Measurements from ENCODE around the gene API5.
"Not testable (repeated sequence)": the region's sequence is repeated elsewhere in the genome, so short reads cannot be mapped to it uniquely, and the experiment has no call there.

API5 gene

DNA sequence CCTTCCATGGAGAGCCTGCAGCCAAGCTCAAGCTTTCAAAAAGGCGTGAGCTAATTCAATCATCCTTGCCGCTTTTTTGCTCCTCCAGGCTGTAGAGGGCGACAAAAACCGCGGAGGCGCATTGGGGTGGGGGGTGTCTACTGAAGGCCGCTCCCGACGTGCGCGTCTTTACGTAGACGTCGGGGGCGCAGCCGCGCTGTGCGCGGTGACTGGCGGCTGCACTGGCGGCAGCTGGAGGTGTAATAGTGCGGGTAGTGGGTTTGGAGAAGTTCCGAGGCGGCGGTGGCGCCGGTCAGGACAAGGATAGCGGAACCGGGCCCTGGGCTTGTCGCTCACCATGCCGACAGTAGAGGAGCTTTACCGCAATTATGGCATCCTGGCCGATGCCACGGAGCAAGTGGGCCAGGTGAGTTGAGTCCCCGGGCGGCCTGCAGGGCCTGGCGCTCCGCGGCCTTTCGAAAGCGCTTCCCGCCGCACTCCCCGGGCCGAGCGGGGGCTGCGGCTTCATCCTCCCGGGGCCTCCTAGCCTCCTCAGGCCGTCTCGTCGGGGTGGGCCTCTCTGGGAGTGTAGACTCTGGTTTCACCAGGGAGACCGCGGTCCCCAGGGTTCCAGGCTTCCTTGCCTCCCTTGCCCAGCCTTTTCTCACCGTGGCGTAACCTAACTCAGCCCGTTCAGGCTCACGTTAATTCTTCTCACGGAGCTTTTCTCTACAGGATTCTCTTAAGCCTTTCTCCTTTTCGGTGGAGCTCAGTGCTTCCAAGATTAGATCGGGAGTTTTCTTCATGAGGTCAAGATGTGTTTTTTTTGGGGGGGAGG is at the start of gene API5:
Gene API5, plus strand, starts transcription at position 206 of the 817 bp plus-strand sequence. Its CDS starts 132 bp downstream, at position 338.
- peak; percentile 85 for DNase-seq (ENCODE audit: low spot score)

DNA sequence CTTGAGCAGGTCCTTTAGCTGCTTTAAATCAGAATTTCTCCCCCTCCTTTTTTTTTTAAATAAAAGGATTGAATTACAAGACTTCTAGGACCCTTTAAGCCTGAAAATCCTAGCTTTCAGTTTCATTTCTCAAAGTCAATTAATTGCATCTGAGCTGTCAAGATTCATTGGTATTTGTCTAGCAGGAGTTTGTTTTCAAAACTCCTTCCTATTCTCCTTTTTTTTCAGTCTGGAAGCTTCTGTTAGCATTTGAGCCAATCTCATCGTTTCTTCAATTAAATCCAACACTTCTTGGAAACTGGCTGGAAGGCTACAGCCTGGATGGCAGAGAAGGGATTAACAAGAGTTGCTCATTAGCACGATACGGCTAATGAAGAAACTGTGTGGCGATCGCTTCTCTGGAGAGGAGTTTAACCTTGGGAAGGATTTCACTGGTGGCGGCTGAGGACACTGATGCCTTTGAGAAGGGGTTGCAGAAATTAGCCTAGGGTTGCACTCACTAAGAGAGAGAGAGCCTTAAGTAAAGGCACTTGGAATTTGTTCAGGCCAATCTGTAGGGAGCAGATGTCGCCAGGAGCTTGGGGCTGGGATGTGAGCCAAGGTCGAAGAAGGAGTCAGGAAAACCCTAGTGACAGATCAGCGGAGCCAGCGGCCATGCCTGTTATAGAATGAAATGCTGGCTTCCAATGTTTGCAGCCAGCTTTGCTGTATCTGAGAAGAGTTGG is 43.8 kb upstream of the API5 start:
- no peak for DNase-seq (ENCODE audit: low spot score)

DNA sequence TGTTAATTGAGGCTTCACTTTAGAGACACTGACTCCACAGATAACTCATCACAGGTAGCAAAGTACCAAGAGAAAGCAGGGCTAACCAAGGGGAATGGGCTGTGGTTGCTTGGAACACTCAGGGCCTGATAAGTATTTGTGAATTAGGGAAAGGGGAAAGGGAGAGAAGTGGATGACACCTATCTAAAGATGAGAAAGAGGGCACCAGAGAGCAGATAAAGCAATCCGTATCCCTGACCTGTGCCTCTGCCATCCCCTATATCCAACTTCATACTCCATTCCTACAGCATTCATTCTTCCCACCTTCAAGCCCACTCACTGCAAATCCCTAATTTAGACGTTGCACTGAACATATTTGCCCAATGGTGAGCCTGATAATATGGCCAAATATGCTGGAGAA is 43.0 kb upstream of the API5 start:
- no peak for DNase-seq (ENCODE audit: low spot score)

DNA sequence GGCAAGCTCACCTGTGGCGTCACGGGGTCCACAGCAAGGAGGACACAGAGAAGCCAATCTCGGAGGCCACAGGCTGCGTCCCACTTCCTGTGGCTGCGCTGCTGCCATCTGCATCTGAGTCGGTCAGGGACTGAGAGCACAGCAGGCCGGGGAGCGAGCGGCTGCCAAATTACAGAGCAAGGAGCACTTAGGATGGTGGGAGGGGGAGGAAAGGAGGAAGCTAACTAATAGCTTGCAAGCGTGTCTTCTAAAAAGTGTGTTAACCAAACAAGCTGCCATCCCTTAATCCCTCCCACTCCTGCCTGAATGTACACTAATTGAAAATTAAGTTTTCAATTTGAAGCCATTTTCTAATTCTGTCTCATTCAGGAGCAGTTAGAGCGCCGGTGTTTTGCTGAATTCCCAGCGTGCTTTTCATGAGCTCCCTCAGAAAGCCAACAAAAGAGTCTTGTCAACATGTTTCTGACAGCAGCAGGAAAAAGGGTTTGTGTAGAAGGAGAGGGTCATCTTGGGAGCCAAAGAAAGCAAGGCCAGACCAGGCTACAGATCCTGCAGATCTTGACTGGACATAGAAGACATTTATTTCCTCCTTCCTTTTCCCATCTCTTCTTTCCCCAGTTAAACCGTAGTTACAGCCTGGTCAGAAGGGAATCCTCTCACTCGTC is 42.4 kb upstream of the API5 start:
- no peak for DNase-seq (ENCODE audit: low spot score)

DNA sequence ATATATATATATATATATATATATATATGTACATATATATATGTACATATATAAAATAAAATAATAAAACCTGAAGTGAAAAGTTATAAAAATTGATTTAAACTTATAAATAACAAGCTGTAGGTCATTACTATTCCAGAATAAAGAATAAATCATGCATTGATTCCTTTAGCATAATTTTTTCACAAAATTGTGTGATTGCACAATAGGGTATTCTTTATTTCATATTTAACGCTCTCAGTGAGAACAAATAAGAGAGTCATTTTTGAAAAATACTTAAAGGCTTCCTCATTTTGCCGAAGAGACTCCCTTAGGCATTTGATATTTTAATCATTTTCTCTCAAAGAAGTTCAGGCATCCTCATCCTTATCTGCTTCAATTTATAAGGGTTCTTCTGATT is 41.3 kb upstream of the API5 start:
- no peak for DNase-seq (ENCODE audit: low spot score)

DNA sequence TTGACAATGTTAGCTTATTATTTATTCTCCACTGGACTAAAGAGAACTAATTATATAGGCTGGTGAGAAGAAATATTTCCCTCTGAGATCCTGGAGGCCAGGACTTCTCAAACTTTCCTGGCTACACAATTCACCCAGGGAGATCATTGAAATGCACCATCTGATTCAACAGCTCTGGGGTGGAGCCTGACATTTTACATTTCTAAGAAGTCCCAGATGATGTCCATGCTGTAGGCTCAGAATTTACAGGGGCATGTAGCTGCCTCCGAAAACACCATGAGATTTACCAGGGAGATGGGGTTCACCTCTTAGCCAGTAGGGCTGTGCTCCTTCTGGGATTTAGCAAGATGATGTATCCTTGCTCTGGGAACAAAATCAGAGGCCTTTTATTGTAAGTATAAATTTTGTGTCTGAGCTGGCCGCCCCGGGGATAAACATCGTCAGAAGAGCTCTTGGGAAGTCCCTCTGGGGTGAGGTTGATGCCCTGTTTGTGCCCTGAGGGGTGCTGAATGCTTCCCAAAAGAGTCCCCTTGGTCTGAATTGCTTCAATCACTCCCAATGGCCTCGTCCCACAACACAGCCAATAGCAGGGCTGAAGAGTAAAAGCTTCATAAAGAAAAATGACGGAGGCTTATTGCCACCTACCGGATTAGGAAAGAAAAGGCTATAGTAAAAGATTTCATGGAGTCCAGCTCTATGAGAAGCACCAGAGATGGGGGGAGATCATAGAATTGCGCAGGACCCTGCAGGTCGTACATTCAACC is 33.4 kb upstream of the API5 start:
- no peak for DNase-seq (ENCODE audit: low spot score)

DNA sequence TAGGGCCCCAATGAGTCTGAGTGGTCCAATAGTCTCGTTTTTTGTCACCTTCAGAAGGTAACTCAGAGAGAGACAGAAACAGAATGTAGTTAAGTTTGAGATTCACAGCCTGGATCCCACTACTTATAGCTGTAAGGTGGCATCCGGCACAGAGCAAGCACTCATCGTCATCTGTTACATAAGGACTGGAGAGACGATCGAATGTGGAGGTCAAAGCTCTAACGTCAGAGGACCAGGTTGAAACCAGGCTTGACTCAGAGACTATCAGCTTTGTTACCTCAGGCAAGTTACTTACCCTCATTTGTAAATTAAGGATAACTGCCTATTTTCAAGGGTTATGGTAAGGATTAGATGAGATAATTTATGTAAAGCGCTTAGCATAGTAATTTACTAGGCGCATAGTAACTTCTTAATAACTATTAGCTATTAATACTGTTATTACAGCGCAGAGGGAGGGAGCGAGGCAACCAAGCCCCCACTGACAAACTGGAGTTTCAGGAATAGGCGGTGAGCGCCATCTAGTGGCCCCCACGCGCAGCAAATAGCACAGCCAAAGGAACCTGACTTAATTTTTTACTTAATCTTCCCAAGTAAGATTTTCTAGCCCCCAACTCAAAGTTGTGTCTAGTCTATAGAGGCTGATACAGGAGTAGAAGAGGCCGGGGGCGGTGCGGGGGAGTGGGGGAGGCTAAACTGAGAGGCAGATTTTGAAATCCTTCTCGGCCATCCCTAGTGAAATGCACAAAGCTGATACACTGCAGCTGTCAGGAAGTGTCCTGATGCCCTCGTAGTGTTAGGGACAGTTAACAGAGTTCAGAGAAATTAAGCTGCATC is 29.0 kb upstream of the API5 start:
- DNase-seq (ENCODE audit: low spot score): peak; percentile 42

DNA sequence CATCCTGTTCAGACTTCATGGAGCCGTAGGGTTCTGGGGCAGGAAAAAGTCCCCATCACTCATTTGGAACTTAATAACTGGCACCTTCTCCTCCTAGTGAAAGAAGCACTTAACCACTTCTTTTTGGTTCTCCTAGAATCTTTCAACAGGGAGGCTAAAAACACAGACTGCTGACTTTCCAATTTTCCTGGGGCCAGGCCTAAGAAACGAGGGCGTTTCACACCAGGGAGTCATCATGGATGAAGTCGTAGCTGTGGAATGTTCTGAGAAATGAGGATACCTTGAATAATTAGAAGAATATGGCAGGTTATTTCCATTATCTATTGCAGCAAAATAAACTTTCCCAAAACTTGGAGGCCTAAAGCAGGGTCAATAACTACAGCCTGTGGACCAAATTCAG is 26.0 kb upstream of the API5 start:
- no peak for DNase-seq (ENCODE audit: low spot score)

DNA sequence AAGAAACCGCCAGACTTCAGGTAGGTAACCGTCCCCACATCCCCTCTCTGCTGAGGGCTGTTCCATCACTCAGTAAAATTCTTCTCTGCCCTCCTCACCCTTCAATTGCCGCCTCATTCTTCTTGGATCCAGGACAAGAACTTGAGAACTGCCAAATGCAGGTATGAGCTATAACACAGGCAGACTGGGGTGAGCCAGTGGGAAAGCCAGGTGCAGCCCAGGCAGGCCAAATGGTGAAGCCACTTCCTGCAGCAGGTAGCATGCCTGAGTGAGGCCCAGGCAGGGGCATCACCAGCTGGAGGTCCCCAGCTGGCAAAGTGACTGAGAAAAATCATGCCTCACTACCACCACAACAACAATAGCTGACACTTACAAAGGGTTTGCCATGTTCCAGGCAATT is 22.4 kb upstream of the API5 start:
- DNase-seq (ENCODE audit: low spot score): no peak

DNA sequence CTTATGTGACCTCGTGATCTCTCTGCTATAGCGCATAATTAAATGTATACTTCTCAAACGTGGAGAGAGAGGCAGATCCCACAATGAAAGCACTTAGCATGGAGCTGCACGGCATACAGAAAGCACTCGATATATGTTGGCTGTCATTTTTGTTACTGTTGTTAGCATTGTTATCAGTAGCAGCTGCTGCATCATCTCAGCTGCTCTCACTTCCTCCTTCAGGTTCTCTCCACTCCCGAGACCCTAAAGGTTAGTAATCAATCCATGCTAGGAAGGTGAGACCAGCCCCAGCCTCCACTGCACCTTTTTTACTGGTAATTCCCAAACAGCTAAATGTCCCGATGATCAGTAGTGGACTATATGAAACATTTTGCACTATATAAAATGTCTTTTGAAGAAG is 13.4 kb upstream of the API5 start:
- no peak for DNase-seq (ENCODE audit: low spot score)

DNA sequence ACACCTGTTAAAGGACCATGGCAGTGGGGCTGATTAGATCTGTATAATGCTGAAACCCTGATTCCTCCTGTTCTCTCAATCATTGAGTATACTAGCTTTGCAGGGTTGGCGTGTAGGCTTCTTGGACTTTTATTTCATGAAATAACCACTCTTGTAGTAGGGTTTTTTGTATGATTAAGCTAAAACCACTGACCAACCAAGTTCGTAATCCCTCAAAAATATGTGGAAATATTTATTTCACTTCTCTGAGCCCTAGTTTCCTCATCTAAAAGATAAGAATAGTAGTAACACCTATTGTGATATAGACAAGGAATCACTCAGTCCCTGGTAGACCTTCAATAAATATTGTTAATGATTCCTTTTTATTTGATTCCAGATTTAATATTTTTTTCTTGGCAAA is 4.2 kb downstream of the API5 start:
- DNase-seq (ENCODE audit: low spot score): no peak

DNA sequence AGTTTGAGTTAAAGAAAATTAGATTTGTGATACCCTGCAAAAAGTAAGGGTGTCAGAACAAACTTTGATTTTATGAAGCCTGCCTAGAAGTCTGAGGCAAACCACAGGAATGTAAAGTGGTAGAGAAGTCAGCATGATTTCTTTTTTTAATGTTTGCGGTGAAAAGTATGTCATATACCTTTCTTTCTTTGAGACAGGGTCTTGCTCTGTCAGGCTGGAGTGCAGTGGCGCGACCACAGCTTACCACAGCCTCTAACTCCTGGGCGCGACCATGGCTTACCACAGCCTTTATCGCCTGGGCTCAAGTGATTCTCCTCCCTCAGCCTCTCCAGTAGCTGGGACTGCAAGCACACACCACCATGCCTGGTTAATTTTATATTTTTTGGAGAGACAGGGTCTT is 4.7 kb downstream of the API5 start:
- DNase-seq (ENCODE audit: low spot score): no peak

DNA sequence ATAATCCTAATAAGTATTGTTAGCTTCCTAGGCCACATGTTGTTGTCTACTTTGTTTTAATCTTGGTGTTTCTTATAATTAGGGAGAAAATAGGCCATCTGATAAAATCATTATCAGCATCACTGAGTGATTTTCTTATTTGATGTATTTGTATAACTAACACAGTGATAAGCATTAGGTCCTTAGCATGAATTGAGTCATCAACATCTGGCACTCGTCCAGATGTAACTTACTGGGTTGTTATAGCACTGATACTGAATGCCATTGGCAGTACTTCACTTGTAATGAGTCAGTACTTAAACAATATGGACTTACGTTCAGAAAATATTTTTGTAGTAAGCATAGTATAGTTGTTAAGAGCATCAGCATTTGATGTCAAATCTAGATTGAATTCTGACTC is 16.2 kb downstream of the API5 start:
- DNase-seq (ENCODE audit: low spot score): peak; percentile 87

DNA sequence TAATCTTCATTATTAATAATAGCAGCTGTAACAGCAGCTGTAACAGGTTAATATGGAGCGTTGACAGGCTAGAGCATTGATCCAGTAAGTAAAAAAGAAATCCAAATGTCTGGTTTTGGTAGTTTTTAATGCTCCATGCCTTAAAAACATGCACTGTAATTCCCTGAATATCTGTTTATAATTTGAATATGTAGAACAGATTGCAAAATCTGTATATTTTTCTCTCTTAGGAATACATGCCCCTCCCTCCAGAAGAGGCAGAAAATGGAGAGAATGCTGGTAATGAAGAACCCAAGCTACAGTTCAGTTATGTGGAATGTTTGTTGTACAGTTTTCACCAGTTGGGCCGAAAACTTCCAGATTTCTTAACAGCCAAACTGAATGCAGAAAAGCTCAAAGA is 16.7 kb downstream of the API5 start:
- DNase-seq (ENCODE audit: low spot score): no peak

DNA sequence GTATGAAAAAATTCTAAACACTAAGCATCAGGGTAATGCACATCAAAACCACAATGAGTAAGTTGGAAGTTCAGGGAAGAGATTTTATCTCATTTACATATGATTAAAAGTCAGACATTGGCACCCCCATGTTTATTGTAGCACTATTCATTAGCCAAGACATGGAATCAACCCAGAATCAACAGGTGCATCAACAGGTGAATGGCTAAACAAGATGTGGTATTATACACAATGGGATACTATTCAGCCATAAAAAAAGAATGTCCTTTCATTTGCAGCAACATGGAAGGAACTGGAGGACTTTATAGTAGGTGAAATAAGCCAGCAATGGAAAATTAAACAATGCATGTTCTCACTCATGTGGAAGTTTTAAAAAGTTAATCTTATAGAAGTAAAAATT is 29.4 kb downstream of the API5 start:
- no peak for DNase-seq (ENCODE audit: low spot score)

DNA sequence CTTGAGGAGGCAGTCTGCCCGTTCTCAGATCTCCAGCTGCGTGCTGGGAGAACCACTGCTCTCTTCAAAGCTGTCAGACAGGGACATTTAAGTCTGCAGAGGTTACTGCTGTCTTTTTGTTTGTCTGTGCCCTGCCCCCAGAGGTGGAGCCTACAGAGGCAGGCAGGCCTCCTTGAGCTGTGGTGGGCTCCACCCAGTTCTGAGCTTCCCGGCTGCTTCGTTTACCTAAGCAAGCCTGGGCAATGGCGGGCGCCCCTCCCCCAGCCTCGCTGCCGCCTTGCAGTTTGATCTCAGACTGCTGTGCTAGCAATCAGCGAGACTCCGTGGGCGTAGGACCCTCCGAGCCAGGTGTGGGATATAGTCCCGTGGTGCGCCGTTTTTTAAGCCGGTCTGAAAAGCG is 39.6 kb downstream of the API5 start:
- not testable (repeated sequence) for DNase-seq (ENCODE audit: low spot score)

DNA sequence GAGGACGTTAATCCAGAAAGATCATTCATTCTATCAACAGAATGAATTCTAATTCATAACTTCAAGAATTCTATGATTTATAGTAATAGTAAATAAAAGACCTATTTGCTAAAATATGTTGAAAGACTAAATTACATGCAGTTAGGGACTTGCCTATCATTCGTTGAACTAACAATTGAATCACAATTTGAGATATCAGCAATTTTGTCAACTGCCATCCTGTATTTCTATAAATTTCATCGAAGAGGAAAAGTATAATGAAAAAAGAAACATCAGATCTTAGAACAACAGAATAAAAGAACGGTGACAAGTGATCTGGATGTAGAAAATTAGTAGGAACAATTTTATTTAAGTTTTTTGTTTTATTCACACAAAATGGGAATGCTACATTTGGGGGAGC is 42.5 kb downstream of the API5 start:
- no peak for DNase-seq (ENCODE audit: low spot score)

DNA sequence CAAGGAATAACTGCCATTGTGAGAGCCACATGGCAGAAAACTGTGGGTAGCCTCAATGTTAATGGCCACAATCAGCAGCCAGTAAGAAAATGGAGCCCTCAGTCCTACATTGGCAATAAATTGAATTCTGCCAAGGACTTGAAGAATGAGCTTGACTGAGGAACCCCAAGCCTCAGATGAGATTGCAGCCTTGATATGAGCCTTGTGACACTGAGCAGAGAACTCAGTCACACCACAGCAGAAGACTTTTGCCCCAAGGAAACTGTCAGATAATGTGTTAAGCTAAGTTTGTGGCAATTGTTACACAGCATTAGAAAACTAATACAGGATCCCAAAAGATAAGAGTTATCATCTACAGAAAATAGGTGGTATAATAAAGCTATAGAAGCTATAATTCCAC is 44.5 kb downstream of the API5 start:
- DNase-seq (ENCODE audit: low spot score): no peak

DNA sequence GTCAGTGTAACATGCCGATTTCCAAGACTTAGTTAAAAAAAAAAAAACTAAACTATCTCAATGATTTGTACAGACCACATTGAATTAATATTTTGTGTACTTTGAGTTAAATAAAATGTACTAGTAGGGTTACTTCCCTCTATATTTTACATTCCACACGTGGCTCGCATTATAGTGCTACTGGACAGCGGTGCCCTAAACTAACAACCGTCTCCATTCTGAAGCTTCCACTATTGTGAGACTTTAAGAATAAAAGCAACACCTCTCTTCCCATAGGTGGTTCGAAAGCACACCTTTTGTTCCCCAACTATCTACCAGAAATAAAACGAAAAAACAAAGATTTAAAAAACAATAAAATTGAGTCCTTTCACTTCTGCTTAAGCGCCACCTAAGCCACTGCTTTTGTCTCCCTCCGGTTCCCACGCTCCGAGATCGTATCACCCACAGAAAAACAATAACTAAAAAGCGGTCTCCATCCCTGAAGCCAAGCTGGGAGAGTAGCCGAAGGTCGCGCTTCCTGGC is 46.5 kb downstream of the API5 start:
- no peak for DNase-seq (ENCODE audit: low spot score)

DNA sequence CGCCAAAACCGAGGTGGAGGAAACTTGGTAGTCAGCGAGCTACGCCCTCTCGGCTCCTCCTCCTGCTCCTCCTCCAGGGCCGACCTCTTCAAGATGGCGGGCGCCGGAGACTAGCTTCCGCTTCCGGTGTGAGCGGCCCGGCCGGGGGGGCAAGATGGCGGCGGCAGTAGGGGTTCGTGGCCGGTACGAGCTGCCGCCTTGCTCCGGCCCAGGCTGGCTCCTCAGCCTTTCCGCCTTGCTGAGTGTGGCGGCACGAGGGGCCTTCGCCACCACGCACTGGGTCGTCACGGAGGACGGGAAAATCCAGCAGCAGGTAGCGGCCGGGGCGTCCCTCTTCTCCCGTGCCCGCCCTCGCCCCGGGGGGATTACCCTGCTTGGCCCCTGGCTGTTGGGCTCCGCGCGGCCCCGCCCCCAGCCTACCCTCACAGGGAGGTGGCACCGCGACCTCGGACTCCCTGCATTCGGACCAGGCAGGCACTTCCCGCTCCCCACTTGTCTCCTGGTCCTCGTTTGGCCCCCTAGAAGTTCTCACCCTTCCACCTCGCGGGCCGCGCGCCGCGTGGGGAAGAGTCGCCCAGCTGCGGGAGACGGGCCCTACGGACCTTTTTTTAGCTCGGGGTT is 47.1 kb downstream of the API5 start, which contains the start of gene TTC17:
Gene TTC17, plus strand, starts transcription at position 120 of the 621 bp plus-strand sequence. Its CDS starts 35 bp downstream, at position 155.
- DNase-seq (ENCODE audit: low spot score): peak; percentile 94

DNA sequence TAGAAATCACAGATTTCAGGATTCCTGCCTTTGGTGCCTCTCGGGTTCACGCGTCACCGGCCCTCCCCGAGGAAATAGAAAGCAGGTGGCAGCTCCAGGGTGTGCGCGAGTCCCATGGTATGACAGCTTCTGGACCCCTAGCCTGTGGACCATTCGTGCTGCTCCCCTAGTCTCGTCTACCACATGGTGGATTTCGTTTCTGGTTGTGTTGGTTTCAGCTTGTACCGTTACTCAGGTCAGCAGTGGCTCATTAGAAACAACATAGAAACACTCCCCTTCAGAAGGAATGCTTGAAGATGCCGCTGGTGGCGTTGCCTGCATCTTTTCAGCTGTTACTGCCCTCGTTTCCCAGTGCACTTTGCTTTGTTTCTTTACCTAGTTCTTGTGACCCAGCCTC is 47.6 kb downstream of the API5 start:
- peak; percentile 63 for DNase-seq (ENCODE audit: low spot score)

Data from hematopoietic multipotent progenitor cell treated with erythropoietin and hydrocortisone succinate and interleukin-3 and kit ligand, for 17 days (in vitro differentiated cells).